Nephron (organoid): ENCODE results near the gene VARS1.
A peak's percentile ranks its signal among the peaks of the same experiment; 100 is the strongest.
"Not testable (repeated sequence)": the region's sequence is repeated elsewhere in the genome, so short reads cannot be mapped to it uniquely, and the experiment has no call there.

Experiments
- H3K27ac Mint-ChIP-seq, 3 experiments: 2 replicates each; pipeline ENCODE4 v1.8.0; 2020; ENCODE audit warnings: mixed read lengths in 3 of 3, mild to moderate bottlenecking in 2 of 3, moderate library complexity in 1 of 3
- H3K27me3 Mint-ChIP-seq: 2 replicates; pipeline ENCODE4 v1.8.0; 2021; ENCODE audit warnings: low read depth, mild to moderate bottlenecking, moderate library complexity, mixed read lengths
- H3K36me3 Mint-ChIP-seq: 2 replicates; pipeline ENCODE4 v1.8.0; 2020; ENCODE audit warnings: low read depth, mixed read lengths
- H3K4me1 Mint-ChIP-seq: 2 replicates; pipeline ENCODE4 v1.8.0; 2020; ENCODE audit warnings: mixed read lengths
- H3K4me3 Mint-ChIP-seq, 3 experiments: 2 replicates each; pipeline ENCODE4 v1.8.0; 2020; ENCODE audit warnings: mild to moderate bottlenecking in 3 of 3, mixed read lengths in 3 of 3, moderate library complexity in 2 of 3
- H3K9me3 Mint-ChIP-seq: 2 replicates; pipeline ENCODE4 v1.8.0; 2020; ENCODE audit warnings: mixed read lengths
- CTCF ChIP-seq, 3 experiments: fragments of 200-600 bp; sonication (generic); IDR thresholded peaks; one replicate each; pipeline ENCODE4 v1.5.0; 2021; ENCODE audit warnings: antibody characterized with exemption in 3 of 3; ENCODE audit not compliant: unreplicated experiment in 3 of 3

Gene VARS1

GRCh38 chr6:31795616-31796298 lies at the start of gene VARS1:
Gene VARS1 (minus strand): TSS chr6:31795752. CDS start chr6:31795217, 535 bp downstream.
- Mint-ChIP-seq H3K27ac (peak within 1 kb of the TSS; percentile 99 to 100 (median 100)), H3K27me3 (no peaks in the 10 kb centered on the region), H3K4me1 (peaks cover 23% of the 10 kb centered on the region), H3K36me3 (peaks cover 12% of the 10 kb centered on the region), H3K9me3 (no peaks in the 10 kb centered on the region), H3K4me3 (peak within 1 kb of the TSS; percentile 94 to 100 (median 98))
- peak; percentile 79 to 90 (median 81) for TF ChIP-seq CTCF (IDR thresholded peaks at IDR 0.05; ENCODE audit: unreplicated experiment in 3 of 3)

GRCh38 chr6:31844507-31844906 lies 49.0 kb upstream of the VARS1 start:
- TF ChIP-seq CTCF (IDR thresholded peaks at IDR 0.05; ENCODE audit: unreplicated experiment in 3 of 3) = no peak
- H3K9me3 Mint-ChIP-seq = no peaks in the 10 kb centered on the region
- H3K27ac Mint-ChIP-seq = no peak overlapping the region
- peaks cover 2% of the 10 kb centered on the region for H3K4me1 Mint-ChIP-seq
- peaks cover 20% of the 10 kb centered on the region for H3K36me3 Mint-ChIP-seq
- no peaks in the 10 kb centered on the region for H3K27me3 Mint-ChIP-seq
- no peak overlapping the region for H3K4me3 Mint-ChIP-seq

GRCh38 chr6:31842053-31842452 lies 46.5 kb upstream of the VARS1 start:
- Mint-ChIP-seq H3K4me3 (no peak overlapping the region), H3K9me3 (no peaks in the 10 kb centered on the region), H3K27me3 (no peaks in the 10 kb centered on the region), H3K36me3 (peaks cover 42% of the 10 kb centered on the region), H3K4me1 (peaks cover 15% of the 10 kb centered on the region), H3K27ac (no peak overlapping the region)
- no peak for TF ChIP-seq CTCF (IDR thresholded peaks at IDR 0.05; ENCODE audit: unreplicated experiment in 3 of 3)

GRCh38 chr6:31839779-31840126 lies 44.2 kb upstream of the VARS1 start:
- H3K27me3 Mint-ChIP-seq, H3K4me3 Mint-ChIP-seq, H3K9me3 Mint-ChIP-seq: not testable (repeated sequence)
- Mint-ChIP-seq H3K4me1 (peaks cover 31% of the 10 kb centered on the region), H3K27ac (peak overlapping the region in 2 of 3 experiments; percentile 14 to 37), H3K36me3 (peaks cover 60% of the 10 kb centered on the region)

GRCh38 chr6:31838968-31839367 lies 43.4 kb upstream of the VARS1 start:
- TF ChIP-seq CTCF (IDR thresholded peaks at IDR 0.05; ENCODE audit: unreplicated experiment in 3 of 3) = no peak
- Mint-ChIP-seq H3K4me1 (peaks cover 38% of the 10 kb centered on the region), H3K4me3 (peak overlapping the region; percentile 16 to 72 (median 71)), H3K27ac (peak overlapping the region in 2 of 3 experiments; percentile 14 to 37), H3K36me3 (peaks cover 62% of the 10 kb centered on the region), H3K27me3 (no peaks in the 10 kb centered on the region), H3K9me3 (no peaks in the 10 kb centered on the region)

- H3K4me3 Mint-ChIP-seq = peak overlapping the region; percentile 96 to 98 (median 97)
- not testable (repeated sequence) for H3K27me3 Mint-ChIP-seq
Observed at GRCh38 chr6:31838114-31838553, 42.6 kb upstream of the VARS1 start.

More at GRCh38 chr6:31838114-31838553, 42.6 kb upstream of the VARS1 start:
- H3K9me3 Mint-ChIP-seq = not testable (repeated sequence)
- Mint-ChIP-seq H3K27ac (peak overlapping the region in 1 of 3 experiments; percentile 99), H3K36me3 (peaks cover 62% of the 10 kb centered on the region), H3K4me1 (peaks cover 38% of the 10 kb centered on the region)
